Sciatic nerve (tissue), 2 donors: ENCODE data around the gene NTM. TPM values are rescaled to one million over a fixed set of nuclear protein-coding genes. Genes with fewer than 3 reads are reported as not detected.

ENCODE experiments used
- ATAC-seq: fragments of 200-7000 bp; cut with Tn5 transposase; one replicate; pipeline ENCODE4 v1.9.1; 2020; ENCODE audit warnings: mild to moderate bottlenecking, moderate library complexity
- DNase-seq: peaks from one replicate; pipeline ENCODE4 v3.0.0-alpha.2; 2020; ENCODE audit warnings: low spot score
- intact Hi-C: fragments of 100-400 bp; cut with DNase I; formaldehyde crosslinking; loops from one replicate; pipeline ENCODE4 v1.14.2; 2022
- total RNA-seq: library from RNA; stranded (reverse); fragmentation: NEBNext Ultra II Directional; extraction: Animal tissue kit (Norgen Biotek cat#: 25700); gene quantifications from one replicate; pipeline ENCODE4 v1.2.1, GENCODE V29; 2021
- donor health status: DM: no; HTN: no; CAD: no.
- donor health status: DM: no; HTN: no; CAD: no.

The NTM gene
- total RNA-seq, 1 donor from 2014 or later = 19.5 TPM

DNA sequence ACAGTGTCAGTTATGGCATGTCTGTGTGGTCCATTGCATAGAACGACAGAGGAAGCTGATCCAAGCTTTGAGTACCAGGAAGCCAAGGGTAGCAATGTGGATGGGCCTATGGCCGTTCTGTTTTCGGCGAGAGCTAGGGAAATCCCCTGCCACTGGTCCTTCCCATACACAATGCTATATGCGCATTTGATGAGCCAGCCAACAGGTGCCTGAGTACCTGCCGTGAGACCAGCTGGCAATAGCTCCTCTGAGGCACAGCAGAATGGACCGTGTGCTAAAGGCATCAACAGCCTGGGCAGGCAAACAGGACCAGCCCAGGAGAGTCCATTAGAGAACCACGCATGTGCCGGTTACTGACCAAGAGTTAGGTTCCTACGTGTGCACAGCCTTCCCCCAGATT is 753.0 kb downstream of the NTM start:
- ATAC-seq = no peak

DNA sequence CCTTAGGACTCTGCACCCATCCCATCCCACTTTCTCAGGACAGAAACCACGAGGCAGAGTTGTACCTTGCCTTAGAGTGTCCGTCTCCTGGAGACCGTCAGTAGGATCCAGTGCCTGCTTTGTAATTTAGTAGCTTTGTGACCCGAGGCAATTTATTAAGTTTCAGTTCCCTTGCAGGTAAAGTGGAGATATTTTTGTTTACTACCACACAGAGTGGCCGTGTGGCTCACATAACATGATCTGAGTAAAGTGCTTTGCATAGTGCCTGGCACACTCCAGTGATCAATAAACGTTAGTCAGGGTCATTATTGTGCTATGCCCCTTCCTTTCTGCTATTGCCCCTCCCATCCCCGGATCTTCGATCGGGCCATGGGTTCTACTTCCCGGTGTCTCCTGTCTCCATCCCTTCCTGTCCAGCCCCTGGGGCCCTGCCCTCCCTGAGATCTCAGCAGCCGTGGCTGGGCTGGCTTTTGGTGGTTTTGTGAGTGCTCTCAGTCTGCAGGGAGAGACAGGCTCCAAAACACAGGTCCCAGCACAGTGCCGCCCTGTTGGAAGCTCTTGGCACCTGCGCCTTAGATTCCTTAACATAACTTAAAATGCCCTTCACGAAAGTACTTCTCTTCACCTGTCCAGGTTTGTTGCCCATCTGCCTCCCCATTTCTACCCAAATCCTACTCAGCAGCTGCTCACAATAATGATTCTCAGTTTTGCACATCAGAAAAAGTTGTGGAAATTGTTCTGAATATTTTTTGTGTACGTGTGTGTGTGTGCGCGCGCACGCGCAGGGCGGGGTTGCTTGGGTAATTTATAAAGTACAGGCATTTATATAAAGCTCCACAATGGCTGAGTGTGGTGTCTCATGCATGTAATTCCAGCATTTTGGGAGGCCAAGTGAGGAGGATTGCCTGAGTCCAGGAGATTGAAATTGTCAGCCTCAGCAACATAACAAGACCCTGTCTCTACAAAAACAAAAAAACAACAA is 753.7 kb downstream of the NTM start:
- ATAC-seq (no peak), DNase-seq (no peak)
- intact Hi-C loops = no loop called here

More for the DNA sequence above, 753.0 kb downstream of the NTM start:
- DNase-seq = no peak
- intact Hi-C loops = no loop called here

DNA sequence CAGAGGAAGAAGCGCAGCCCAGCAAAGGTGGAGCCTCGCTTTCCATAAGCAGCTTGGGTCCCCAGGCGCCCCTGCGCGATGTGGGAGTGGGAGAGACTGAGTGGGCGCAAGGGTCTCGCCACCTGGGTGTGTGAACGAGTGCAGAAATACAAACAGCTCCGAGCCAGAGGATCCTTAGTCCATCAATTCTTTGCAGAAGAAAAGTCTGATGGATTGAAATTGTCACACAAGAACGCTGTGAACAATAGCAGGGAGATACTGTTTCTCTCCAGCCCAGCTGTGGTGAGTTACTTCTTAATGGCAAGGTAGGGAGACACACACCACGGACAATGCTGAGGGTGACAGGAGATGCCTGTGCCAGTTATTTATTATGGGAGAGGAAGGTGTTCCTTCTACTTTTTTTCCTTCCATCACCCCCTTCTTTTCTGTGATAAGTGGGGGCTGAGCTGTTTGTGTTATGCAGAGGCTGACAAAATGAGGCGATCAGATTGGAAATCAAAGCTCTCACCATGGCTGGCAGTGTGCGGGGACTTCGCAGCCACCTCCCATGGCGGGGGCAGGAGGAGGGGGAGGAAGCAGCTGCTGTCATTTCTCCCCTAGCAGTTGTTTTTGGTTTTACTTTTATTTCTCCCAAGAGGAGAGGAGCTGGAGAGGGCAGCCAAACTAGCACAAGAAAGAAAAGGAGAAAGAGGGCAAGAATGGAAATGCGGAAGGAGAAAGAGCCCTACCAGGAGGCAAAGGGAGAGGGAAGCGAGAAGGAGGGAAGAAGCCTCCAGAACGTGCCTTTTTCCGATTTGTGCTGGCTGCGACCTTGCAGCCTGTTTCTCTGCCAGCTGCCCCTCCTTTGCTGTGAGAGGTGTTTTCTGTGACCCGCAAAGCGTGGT is 755.8 kb downstream of the NTM start:
- DNase-seq = no peak
- intact Hi-C loops = loop anchor here (5.0 kb wide), 1 partner anchor 259 kb away; no protein-coding TSS in a partner anchor
- peak; percentile 82 for ATAC-seq

DNA sequence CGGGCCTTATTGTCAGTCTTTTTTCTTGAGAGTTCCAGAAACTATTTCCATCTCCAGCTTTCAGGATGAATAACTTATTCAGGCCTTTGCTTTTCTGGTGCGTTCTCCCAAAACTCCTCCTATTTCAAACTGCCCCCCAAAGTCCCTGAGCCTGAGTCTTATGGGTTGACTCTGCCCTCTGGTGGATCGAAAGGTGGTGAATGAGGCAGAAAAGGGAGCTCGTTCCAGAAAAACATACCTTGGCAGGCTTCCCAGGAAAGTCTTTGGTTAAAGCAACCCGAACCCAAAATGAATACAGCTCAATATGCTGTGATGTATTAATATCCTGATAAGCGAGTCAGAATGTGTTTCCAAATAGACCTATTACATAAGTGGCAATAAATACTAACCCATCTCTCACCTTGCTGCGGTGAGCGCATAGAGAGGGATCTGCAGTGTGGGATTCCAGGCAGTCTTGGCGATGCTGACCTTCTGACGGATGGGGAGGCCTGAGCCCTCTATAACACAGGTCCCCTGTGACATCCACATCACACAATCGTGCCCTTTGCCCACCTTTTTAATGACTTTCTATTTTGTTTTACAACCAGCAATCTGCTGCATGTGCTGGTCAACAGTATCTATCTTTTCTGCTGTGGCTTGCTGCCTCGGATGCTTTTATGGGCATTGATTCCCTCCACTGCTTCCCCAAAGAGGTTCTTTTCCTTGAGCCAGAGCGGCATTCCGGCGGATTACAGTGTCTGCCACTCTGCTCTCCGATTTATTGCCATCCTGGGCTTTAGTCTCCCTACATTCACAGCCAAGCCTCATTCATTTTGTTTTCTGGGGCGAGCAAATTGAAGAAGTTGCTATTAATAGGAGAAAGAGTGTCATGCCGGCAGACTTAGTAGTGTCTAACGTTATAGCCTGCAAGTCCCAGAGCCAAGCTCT is 756.8 kb downstream of the NTM start:
- DNase-seq = peak; percentile 86
- peak; percentile 94 for ATAC-seq

DNA sequence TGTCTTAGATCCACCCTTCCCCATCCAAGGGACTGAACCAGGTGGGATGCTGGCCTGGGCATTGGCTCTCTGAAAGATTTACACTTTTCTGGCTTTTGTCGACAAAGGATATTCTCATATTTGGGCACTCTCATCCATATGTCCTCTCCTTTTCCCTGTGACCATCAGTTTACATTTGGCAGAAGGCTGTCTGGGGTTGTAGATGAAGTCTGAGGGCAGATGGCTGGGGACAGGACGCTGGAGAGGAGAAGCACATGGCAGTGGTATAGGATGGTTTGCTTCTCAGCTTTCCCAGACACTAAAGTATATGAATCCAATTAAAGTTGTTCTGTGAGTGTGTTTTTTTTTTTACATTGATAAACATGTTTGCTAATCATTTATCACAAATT is 757.5 kb downstream of the NTM start:
- intact Hi-C loops = loop anchor here (5.0 kb wide), 1 partner anchor 261 kb away; no protein-coding TSS in a partner anchor
- DNase-seq (no peak), ATAC-seq (no peak)

More for the DNA sequence above, 756.8 kb downstream of the NTM start:
- intact Hi-C loops = loop anchor here (5.0 kb wide), 1 partner anchor 260 kb away; no protein-coding TSS in a partner anchor

DNA sequence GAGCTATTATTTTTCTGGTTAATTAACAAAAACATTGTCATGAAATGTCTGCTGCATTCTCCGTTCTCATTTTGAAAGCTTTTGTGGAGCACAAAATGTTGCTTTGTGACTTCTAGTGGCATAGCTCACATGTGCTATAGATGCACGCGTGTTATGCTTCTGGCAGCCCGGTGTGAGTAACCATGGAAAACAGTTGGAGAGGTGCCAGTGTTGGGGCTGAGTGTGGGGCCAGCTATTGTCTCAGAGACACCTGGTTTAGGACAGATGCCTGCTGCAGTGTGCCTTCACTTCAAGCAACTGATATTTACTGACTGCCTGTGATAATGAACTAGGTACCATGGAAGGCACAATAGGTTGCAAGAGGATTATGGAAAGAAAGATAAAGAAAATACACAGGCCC is 760.6 kb downstream of the NTM start:
- ATAC-seq (no peak), DNase-seq (no peak)
- intact Hi-C loops = no loop called here

DNA sequence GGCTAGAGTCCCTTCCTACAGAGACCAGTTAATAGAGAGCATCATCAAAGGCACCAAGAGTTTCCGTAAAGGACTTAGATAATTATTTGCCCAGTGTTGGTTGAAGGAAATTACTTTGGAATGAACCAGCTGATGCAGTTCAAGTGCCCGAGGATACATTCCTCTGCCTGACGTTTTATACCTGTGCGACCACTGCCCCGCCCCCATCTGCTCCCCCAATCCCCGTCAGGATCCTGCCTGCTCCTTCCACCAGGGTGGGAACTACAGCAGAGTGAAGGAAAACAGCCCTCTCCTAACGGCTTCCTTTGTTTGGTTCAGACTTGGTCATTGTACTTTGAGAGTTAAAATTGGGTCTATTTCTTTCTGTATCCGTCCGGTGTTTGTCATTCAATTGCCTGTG is 761.5 kb downstream of the NTM start:
- no peak for ATAC-seq

DNA sequence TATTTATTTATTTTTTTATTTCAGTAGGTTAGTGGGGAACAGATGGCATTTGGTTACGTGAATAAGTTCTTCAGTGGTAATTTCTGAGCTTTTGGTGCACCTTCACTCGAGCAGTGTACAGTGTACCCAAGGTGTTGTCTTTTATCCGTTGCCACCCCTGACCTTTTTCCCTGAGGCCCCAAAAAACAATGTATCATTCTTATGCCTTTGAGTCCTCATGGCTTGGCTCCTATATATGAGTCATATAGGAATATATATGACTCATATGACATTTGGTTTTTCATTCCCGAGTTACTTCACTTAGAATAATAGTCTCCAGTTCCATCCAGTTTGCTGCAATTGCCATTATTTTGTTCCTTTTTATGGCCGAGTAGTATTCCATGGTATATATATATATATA is 763.9 kb downstream of the NTM start:
- DNase-seq = no peak
- no peak for ATAC-seq
- intact Hi-C loops = no loop called here

More for the DNA sequence above, 761.5 kb downstream of the NTM start:
- DNase-seq = no peak
- intact Hi-C loops = no loop called here

DNA sequence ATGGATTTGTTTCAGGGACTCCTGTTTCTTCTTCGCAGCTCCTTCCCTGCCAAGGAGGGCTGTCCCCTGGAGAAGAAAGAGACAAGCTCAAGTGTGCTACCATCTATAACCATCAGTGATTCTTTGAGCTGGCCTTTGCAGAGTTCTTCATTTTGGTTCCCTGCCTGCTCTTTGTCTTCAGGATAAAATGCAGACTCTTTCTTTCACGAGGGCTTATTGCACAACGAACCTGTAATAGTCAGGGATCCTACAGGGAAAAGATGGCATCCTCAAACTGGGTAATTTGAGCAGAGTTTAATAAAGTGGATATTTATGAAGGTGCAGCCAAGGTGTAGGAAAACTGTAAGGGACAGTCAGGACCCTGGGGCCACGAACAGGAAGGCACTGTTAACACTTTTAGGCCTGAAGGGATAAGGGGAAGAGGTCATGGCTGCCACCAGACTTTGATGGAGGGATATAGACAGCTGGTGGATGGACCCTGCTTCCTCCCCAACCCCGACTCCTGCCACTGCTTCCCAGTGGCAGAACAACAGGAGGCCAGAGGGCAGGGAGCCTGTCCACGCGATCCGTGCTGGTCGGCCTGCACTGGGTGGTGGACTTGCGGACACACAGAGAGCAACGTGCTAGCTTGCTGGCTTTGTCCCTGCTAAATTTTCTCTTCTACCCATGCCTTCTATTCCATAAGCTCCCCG is 767.0 kb downstream of the NTM start:
- intact Hi-C loops = no loop called here
- ATAC-seq = no peak
- DNase-seq = no peak

DNA sequence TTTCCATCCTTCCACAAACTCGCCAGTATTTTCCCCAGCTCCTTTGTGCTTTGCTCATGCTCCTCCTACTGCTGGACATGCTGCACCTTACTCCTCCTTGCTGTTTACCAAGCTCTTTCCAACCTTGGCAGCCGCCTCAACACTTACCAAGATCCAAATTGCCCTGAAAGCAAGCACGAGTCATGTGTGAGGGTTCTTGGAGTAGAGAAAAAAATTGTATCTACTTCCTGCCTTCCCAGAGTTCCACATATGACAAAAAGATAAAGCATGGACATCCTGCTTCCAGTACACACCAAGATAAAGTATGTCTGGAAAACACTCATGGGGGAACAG is 767.5 kb downstream of the NTM start:
- DNase-seq = no peak
- intact Hi-C loops = no loop called here
- no peak for ATAC-seq

DNA sequence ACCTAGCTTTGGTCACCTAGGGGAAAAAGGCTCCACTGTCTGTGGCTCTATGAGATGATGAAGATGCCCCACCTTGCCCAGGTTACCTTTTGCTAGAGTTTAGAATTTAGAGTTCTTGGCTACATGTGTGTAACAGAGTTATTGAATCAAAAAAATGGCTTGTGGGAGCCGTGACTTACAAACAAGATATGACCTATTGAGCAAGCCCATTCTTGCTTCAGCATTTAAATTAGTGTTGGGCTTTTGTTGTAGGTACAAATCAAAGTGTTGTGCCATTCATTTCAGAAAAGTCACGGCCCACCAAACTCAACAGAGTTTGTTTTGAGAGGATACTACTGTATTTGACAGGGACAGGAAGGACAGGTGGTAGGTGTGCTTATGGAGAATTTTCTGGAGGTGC is 768.8 kb downstream of the NTM start:
- intact Hi-C loops = no loop called here
- no peak for DNase-seq
- no peak for ATAC-seq

DNA sequence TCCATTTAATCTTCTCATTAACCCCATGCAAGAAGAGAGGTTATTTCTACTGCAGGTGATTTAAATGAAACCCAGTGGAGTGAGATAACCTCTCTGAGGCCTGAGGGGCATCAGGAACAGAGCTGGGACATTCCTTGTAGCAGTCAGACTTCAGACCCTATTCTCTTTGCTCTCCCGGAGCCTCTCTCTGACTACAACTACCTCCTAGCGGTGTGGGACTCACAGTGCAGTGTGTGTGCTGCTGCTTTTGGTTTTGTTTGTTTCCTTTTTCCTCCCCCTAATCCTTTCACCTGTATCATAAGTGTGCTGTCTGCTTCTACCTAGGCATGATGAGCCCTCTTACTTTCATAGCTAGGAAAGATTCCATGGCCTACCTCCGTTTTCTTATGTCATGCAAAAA is 769.6 kb downstream of the NTM start:
- DNase-seq (no peak), ATAC-seq (no peak)
- intact Hi-C loops = no loop called here

DNA sequence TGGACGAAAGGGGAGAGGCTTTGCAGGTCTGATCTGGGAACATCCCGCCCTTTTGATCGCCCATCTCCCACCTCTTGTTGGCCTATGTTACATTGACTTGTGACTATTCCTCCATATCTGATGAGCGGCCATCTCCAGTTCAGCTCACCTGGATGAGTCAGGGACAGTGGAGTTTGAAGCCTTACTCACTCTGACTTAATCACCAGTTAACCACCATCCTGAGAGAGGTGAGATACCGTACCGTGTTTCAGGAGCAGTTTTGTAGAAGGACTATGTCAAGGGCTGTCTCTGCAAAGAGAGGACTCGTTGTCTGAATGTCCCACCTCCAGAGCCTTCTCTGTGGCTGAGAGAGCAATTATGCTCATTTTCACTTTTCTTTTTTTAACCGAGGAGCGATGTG is 771.7 kb downstream of the NTM start:
- ATAC-seq (no peak), DNase-seq (no peak)
- intact Hi-C loops = no loop called here

DNA sequence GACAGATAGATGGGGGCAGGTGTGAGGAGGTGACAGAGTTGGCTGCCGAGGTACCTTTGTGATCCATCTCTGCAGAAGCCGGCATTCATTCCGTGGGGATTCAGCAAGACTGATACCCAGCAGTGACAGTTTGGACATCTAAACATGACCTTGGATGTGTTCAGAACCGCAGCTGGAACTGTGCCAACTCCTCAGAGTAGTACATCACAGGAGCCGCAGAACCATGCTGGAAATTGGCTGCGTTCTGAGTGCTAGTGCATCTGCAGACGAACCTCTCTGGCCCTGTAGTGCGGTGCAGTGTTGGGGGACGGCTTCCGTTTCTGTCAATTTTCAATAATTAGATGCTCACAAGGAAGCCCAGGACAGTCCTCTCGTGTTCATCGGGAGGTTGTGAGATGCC is 772.1 kb downstream of the NTM start:
- ATAC-seq = no peak
- intact Hi-C loops = no loop called here

DNA sequence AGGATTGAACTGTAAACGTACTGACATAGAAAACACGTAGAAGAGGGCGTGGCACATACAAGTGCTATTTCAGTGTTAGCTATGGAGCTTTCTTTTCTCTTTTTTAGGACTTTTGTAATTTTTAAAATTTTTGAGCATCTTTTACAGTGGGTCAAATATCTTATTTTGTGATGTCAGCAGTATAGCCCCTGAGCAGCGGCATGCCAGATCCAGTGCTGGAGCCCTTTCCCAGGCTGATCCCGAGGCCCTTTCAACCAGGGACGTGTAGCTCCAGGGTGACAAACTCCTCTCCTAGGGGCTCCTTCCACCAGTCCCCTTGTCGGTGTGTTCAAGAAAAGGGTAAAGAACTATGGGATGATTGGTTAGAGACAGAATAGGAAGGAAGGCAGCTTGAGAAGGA is 777.0 kb downstream of the NTM start:
- intact Hi-C loops = no loop called here
- DNase-seq (no peak), ATAC-seq (no peak)

More for the DNA sequence above, 772.1 kb downstream of the NTM start:
- no peak for DNase-seq

DNA sequence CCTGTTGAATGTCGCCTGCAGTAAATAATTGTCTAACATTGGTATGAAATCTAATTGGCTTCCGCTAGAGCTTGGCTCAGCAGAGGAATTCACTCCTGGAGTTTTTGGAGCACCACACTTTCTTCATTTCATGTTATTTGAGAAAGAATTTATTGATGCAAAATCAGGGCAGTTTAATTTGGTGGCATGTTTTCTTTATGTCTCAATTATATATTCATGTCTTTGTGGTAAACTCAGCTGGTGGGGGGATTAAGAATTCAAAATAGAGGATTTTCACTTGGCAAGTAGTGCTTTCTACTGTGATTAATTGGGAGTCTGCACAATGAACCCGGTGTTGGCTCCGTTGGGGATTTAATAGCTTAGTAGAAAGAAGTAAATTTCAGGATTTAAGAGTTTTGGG is 784.4 kb downstream of the NTM start:
- no peak for ATAC-seq
- no peak for DNase-seq
- intact Hi-C loops = no loop called here

DNA sequence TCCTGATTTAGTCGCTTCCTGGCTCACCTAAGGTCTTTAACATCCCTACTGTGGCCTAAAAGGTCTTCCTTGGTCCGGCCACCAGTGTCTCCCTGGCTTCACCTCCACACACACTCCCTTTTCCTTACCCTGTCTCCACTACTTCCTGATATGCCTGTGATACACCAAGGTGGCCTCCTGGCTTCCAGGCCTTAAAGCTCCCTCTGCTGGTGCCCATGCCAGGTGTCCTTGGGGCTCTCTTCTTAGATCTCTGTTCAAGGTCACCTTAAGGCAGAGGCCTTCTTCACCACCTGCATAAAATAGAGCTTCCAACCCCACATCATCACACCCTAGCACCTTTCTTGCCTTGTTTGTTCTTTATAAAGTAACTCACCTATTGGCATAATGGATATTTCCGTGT is 787.7 kb downstream of the NTM start:
- ATAC-seq = no peak
- no peak for DNase-seq
- intact Hi-C loops = no loop called here

DNA sequence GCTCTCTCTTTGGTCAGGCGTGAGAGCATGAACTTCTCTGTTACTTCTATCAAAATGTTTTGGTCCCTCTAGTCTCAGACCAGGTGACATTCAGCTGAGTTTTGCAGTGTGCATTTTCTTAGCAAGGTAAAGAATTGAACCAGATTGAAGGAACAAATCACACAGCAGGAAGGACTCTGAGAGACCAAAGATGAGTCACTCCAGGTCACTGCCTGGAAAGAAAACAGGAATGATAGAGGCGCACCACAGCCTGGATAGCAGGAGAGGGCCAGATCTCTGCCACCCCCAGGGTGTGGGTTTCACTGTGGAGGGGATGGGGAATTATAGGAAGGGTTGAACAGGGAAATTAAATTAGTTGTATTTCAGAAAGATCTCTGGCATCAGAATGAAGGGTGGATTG is 788.3 kb downstream of the NTM start:
- intact Hi-C loops = no loop called here
- DNase-seq (no peak), ATAC-seq (no peak)
